ENCODE data around the gene HNRNPA3. TPM values are rescaled to one million over a fixed set of nuclear protein-coding genes. Genes with fewer than 3 reads are reported as not detected.
"Not testable (repeated sequence)": the region's sequence is repeated elsewhere in the genome, so short reads cannot be mapped to it uniquely, and the experiment has no call there.

HNRNPA3 gene
- total RNA-seq, 1 experiment from 2014 or later: 290 TPM

- intact Hi-C loops (cut with micrococcal nuclease; ENCODE audit: unreplicated experiment): loop anchor here (1.0 to 5.0 kb wide), 6 partner anchors 31 to 407 kb away; a partner anchor contains a TSS
- CTCF ChIA-PET: interaction anchor here (0.8 to 1.2 kb wide), 2 partner anchors 16 to 46 kb away, joined by 5 to 10 read pairs; no protein-coding TSS in a partner anchor
- no peaks in the 10 kb centered on the region for H3K9me2 ChIP-seq (ENCODE audit: insufficient read depth)
- peaks cover 62% of the 10 kb centered on the region for H3K79me2 ChIP-seq (ENCODE audit: low read depth)
- TF ChIP-seq CTCF (conservative IDR thresholded peaks at IDR 0.05) (no peak), EZH2 (IDR thresholded peaks at IDR 0.05; ENCODE audit: low read depth) (no peak)
- peaks cover 34% of the 10 kb centered on the region for H3K36me3 ChIP-seq (ENCODE audit: low read depth)
- H3K27ac ChIP-seq: peak overlapping the region; percentile 97
- peak overlapping the region; percentile 25 for H2AFZ ChIP-seq
- H3K4me3 ChIP-seq: peak overlapping the region; percentile 63
- H3F3A ChIP-seq (ENCODE audit: insufficient read depth, low read depth): peaks cover 41% of the 10 kb centered on the region
- no peaks in the 10 kb centered on the region for H3K27me3 ChIP-seq (ENCODE audit: insufficient read depth, low read depth)
- no peak for DNase-seq
- H3K9me3 ChIP-seq (ENCODE audit: insufficient read depth, low read depth): no peaks in the 10 kb centered on the region
- BruUV-seq (replicated peaks): TSS peak; percentile 91
- H3K4me1 ChIP-seq (replicated peaks; ENCODE audit: insufficient read depth): peaks cover 30% of the 10 kb centered on the region
- H3K4me2 ChIP-seq: peak overlapping the region; percentile 84
- POLR2A ChIA-PET (ENCODE audit: unreplicated experiment): interaction anchor here (0.6 to 1.7 kb wide), 8 partner anchors 12 to 721 kb away, joined by 4 to 31 read pairs (median 4); partner anchors contain the start of gene NFE2L2
- peaks cover 35% of the 10 kb centered on the region for H4K20me1 ChIP-seq (ENCODE audit: insufficient read depth)
Observed at GRCh38 chr2:177211576-177212105, 953 bp upstream of the HNRNPA3 start.

GRCh38 chr2:177212891-177213856 lies 580 bp downstream of the HNRNPA3 start:
- TF ChIP-seq CTCF (conservative IDR thresholded peaks at IDR 0.05) (no peak), EZH2 (IDR thresholded peaks at IDR 0.05; ENCODE audit: low read depth) (no peak)
- no TSS peak for BruUV-seq (replicated peaks)
- Histone ChIP-seq H2AFZ (no peak overlapping the region), H3K9me2 (ENCODE audit: insufficient read depth) (no peaks in the 10 kb centered on the region), H3K9me3 (ENCODE audit: insufficient read depth, low read depth) (no peaks in the 10 kb centered on the region), H3K27me3 (ENCODE audit: insufficient read depth, low read depth) (no peaks in the 10 kb centered on the region), H4K20me1 (ENCODE audit: insufficient read depth) (peaks cover 48% of the 10 kb centered on the region), H3K27ac (peak overlapping the region; percentile 97), H3F3A (ENCODE audit: insufficient read depth, low read depth) (peaks cover 56% of the 10 kb centered on the region), H3K4me1 (replicated peaks; ENCODE audit: insufficient read depth) (peaks cover 30% of the 10 kb centered on the region), H3K4me2 (peak overlapping the region; percentile 89), H3K36me3 (ENCODE audit: low read depth) (peaks cover 49% of the 10 kb centered on the region), H3K4me3 (peak overlapping the region; percentile 76), H3K79me2 (ENCODE audit: low read depth) (peaks cover 78% of the 10 kb centered on the region)
- CTCF ChIA-PET: no interaction called here
- peak; percentile 86 to 91 for DNase-seq
- intact Hi-C loops (cut with micrococcal nuclease; ENCODE audit: unreplicated experiment): loop anchor here (1.0 to 5.0 kb wide), 6 partner anchors 29 to 406 kb away; a partner anchor contains a TSS
- POLR2A ChIA-PET (ENCODE audit: unreplicated experiment): interaction anchor here (0.6 to 1.7 kb wide), 4 partner anchors 47 to 917 kb away, joined by 4 to 31 read pairs (median 6); partner anchors contain the start of gene NFE2L2

- peaks cover 90% of the 10 kb centered on the region for H4K20me1 ChIP-seq (ENCODE audit: insufficient read depth)
- peaks cover 85% of the 10 kb centered on the region for H3K36me3 ChIP-seq (ENCODE audit: low read depth)
- no peak overlapping the region for H2AFZ ChIP-seq
Observed at GRCh38 chr2:177217247-177217843, 4.8 kb downstream of the HNRNPA3 start.

GRCh38 chr2:177219787-177220186 lies 7.2 kb downstream of the HNRNPA3 start:
- intact Hi-C loops (cut with micrococcal nuclease; ENCODE audit: unreplicated experiment); H3K27me3 ChIP-seq (ENCODE audit: insufficient read depth, low read depth); H3K9me3 ChIP-seq (ENCODE audit: insufficient read depth, low read depth); H3K4me3 ChIP-seq; H3K4me2 ChIP-seq; H3K9me2 ChIP-seq (ENCODE audit: insufficient read depth); H3K27ac ChIP-seq; BruUV-seq (replicated peaks); DNase-seq; H2AFZ ChIP-seq; H3K4me1 ChIP-seq (replicated peaks; ENCODE audit: insufficient read depth); POLR2A ChIA-PET (ENCODE audit: unreplicated experiment): not testable (repeated sequence)
- Histone ChIP-seq H4K20me1 (ENCODE audit: insufficient read depth) (peaks cover 87% of the 10 kb centered on the region), H3F3A (ENCODE audit: insufficient read depth, low read depth) (peaks cover 100% of the 10 kb centered on the region), H3K79me2 (ENCODE audit: low read depth) (peaks cover 69% of the 10 kb centered on the region), H3K36me3 (ENCODE audit: low read depth) (peaks cover 76% of the 10 kb centered on the region)
- CTCF ChIA-PET: interaction anchor here (0.7 kb wide), 1 partner anchor 18 kb away, joined by 3 read pairs; no protein-coding TSS in a partner anchor

More at GRCh38 chr2:177217247-177217843, 4.8 kb downstream of the HNRNPA3 start:
- H3K4me3 ChIP-seq: no peak overlapping the region
- no TSS peak for BruUV-seq (replicated peaks)
- peaks cover 92% of the 10 kb centered on the region for H3F3A ChIP-seq (ENCODE audit: insufficient read depth, low read depth)
- DNase-seq: no peak
- no peaks in the 10 kb centered on the region for H3K9me2 ChIP-seq (ENCODE audit: insufficient read depth)
- no peaks in the 10 kb centered on the region for H3K9me3 ChIP-seq (ENCODE audit: insufficient read depth, low read depth)
- H3K4me2 ChIP-seq: no peak overlapping the region
- H3K27me3 ChIP-seq (ENCODE audit: insufficient read depth, low read depth): no peaks in the 10 kb centered on the region
- peaks cover 80% of the 10 kb centered on the region for H3K79me2 ChIP-seq (ENCODE audit: low read depth)
- POLR2A ChIA-PET (ENCODE audit: unreplicated experiment): interaction anchor here (0.6 kb wide), 2 partner anchors 10 to 21 kb away, joined by 4 to 7 read pairs; no protein-coding TSS in a partner anchor
- CTCF ChIA-PET: interaction anchor here (0.7 kb wide), 1 partner anchor 8 kb away, joined by 8 read pairs; no protein-coding TSS in a partner anchor
- no peak overlapping the region for H3K27ac ChIP-seq
- intact Hi-C loops (cut with micrococcal nuclease; ENCODE audit: unreplicated experiment): no loop called here
- no peak for TF ChIP-seq CTCF (conservative IDR thresholded peaks at IDR 0.05)
- TF ChIP-seq EZH2 (IDR thresholded peaks at IDR 0.05; ENCODE audit: low read depth): no peak
- H3K4me1 ChIP-seq (replicated peaks; ENCODE audit: insufficient read depth): peaks cover 21% of the 10 kb centered on the region

Data from PC-9 (cell line).